OCI-LY3 (cell line): Measurements from ENCODE around the gene VCP.

Experiments used
- CTCF ChIP-seq: fragments of 200-600, 300-600 bp; sonication (generic); IDR thresholded peaks from 2 replicates; pipeline ENCODE4 v1.5.1; 2014; ENCODE audit warnings: antibody characterized with exemption, low read length, low read depth
- EZH2phosphoT487 ChIP-seq: fragments of 200-600 bp; shearing (Covaris generic); IDR thresholded peaks from 2 replicates; pipeline ENCODE4 v1.6.1; 2018; ENCODE audit warnings: antibody characterized with exemption, mixed run types, low read depth

DNA sequence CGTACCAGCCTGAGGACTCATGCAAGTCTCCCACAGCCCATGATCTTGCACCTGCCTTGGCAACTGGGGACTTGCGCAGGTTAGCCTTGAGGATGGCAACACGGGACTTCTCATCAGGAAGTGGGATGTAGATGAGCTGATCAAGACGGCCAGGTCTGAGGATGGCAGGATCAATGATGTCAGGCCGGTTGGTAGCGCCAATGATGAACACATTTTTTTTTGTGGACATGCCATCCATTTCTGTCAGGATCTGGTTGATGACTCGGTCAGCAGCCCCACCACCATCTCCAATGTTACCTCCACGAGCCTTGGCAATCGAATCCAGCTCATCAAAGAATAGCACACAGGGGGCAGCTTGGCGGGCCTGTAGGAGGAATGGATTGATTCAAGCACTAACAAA is 13.0 kb downstream of the VCP start:
- TF ChIP-seq CTCF (no peak), EZH2phosphoT487 (no peak)
